K562 (cell line): Measurements from ENCODE around the gene FAM107B. TPM values are rescaled to one million over a fixed set of nuclear protein-coding genes. Genes with fewer than 3 reads are reported as not detected.

Source experiments
- ATAC-seq: fragments of 200-7000 bp; cut with Tn5 transposase; 3 replicates; pipeline ENCODE4 v1.9.1; 2020; ENCODE audit warnings: moderate library complexity
- BruUV-seq: library from RNA; stranded (reverse); fragments of 400-500 nt; replicated peaks from 2 replicates; lab custom pipeline; 2021; lab: Mats Ljungman, UMichigan
- CTCF ChIA-PET: fragments of 300-600 bp; formaldehyde crosslinking; extraction: SDS; loops from one replicate; lab custom pipeline; 2021; ENCODE audit warnings: low intra/inter-chr PET ratio; lab: Yijun Ruan, JAX
- POLR2A ChIA-PET: fragments of 300-600, 350-650 bp; sonication (Branson Sonifier 250); formaldehyde crosslinking; extraction: SDS; loops from one replicate; lab custom pipeline; 2021; ENCODE audit warnings: antibody characterized with exemption, inconsistent platforms; lab: Yijun Ruan, JAX
- DNase-seq, 4 experiments: peaks; one replicate each; pipeline versions ENCODE4 v3.0.0 to v3.0.0-alpha.2; 2011 to 2018; ENCODE audit warnings: low spot score in 3 of 4, mixed read lengths in 3 of 4; ENCODE audit errors: extremely low read depth in 1 of 4
- FAIRE-seq: peaks from 2 replicates; lab custom pipeline; 2011; peaks lifted over from hg19 to GRCh38; lab: Jason Lieb, UNC
- H2AFZ ChIP-seq: 2 replicates; pipeline ENCODE4 v1.6.0; 2011; ENCODE audit warnings: low read depth, low read length, control low read depth, inconsistent platforms
- H3K27ac ChIP-seq: fragments of 200-600 bp; 3 replicates; pipeline ENCODE4 v1.8.0; 2011; ENCODE audit warnings: low read depth, mild to moderate bottlenecking, control low read depth, inconsistent platforms, low read length, moderate library complexity, mixed read lengths; ENCODE audit errors: extremely low read depth
- H3K27me3 ChIP-seq, 2 experiments: fragments of 300-600 bp in 1 of 2; 2 replicates in 1 of 2; 3 replicates in 1 of 2; pipeline versions ENCODE4 v1.6.0 to v1.8.0; 2011; ENCODE audit warnings: inconsistent platforms in 2 of 2, low read length in 2 of 2, mild to moderate bottlenecking in 1 of 2, mixed read lengths in 1 of 2, moderate library complexity in 1 of 2; ENCODE audit not compliant: control insufficient read depth in 2 of 2, insufficient read depth in 2 of 2
- H3K36me3 ChIP-seq: fragments of 300-600 bp; 3 replicates; pipeline ENCODE4 v1.8.0; 2011; ENCODE audit warnings: mild to moderate bottlenecking, low read length, inconsistent platforms; ENCODE audit not compliant: control insufficient read depth, insufficient read depth
- H3K4me1 ChIP-seq, 2 experiments: fragments of 200-600 bp in 1 of 2; replicated peaks in 1 of 2; 2 replicates in 1 of 2; 3 replicates in 1 of 2; pipeline versions ENCODE4 v1.5.1 to v1.8.0; 2011; ENCODE audit warnings: inconsistent platforms in 2 of 2, low read length in 2 of 2, mild to moderate bottlenecking in 1 of 2, mixed read lengths in 1 of 2, moderate library complexity in 1 of 2; ENCODE audit not compliant: control insufficient read depth in 2 of 2, insufficient read depth in 2 of 2
- H3K4me2 ChIP-seq: 2 replicates; pipeline ENCODE4 v1.6.1; 2011; ENCODE audit warnings: low read length, control low read depth, inconsistent platforms, mixed read lengths; ENCODE audit not compliant: insufficient read depth
- H3K4me3 ChIP-seq: fragments of 200-600 bp; sonication (generic), shearing (Covaris generic); 2 replicates; pipeline ENCODE4 v1.5.1; 2016; ENCODE audit warnings: control low read depth, inconsistent platforms
- H3K79me2 ChIP-seq: fragments of 200-600 bp; 3 replicates; pipeline ENCODE4 v1.8.0; 2011; ENCODE audit warnings: low read length, inconsistent platforms; ENCODE audit not compliant: control insufficient read depth, insufficient read depth
- H3K9ac ChIP-seq, 2 experiments: 2 replicates each; pipeline versions ENCODE4 v1.6.0 to v1.6.1; 2011; ENCODE audit warnings: low read depth in 2 of 2, low read length in 2 of 2, control low read depth in 1 of 2, inconsistent platforms in 1 of 2, mild to moderate bottlenecking in 1 of 2, mixed read lengths in 1 of 2; ENCODE audit not compliant: insufficient read depth in 1 of 2
- H3K9me1 ChIP-seq: one replicate; pipeline ENCODE4 v1.6.0; 2011; ENCODE audit warnings: inconsistent platforms, mild to moderate bottlenecking, low read length, moderate library complexity; ENCODE audit not compliant: control insufficient read depth, insufficient read depth
- H3K9me3 ChIP-seq: replicated peaks from 2 replicates; pipeline ENCODE4 v1.5.1; 2011; ENCODE audit warnings: low read depth, low read length, inconsistent platforms; ENCODE audit not compliant: control insufficient read depth, insufficient read depth
- H4K20me1 ChIP-seq: replicated peaks from 2 replicates; pipeline ENCODE4 v1.6.1; 2011; ENCODE audit warnings: low read length, inconsistent platforms, mixed read lengths; ENCODE audit not compliant: control insufficient read depth, insufficient read depth
- ARHGAP35 ChIP-seq: fragments of 450-650 bp; IDR thresholded peaks from 2 replicates; pipeline ENCODE4 v1.6.1; 2018; ENCODE audit not compliant: partially characterized antibody
- BRD4 ChIP-seq: fragments of 200-600 bp; sonication (generic); IDR thresholded peaks from 2 replicates; pipeline ENCODE4 v1.6.1; 2017; ENCODE audit warnings: inconsistent platforms
- CBX5 ChIP-seq: IDR thresholded peaks from 2 replicates; pipeline ENCODE4 v1.6.1; 2014; ENCODE audit warnings: low read depth, borderline replicate concordance
- CREB1 ChIP-seq, 2 experiments: sonication (generic) in 1 of 2; formaldehyde crosslinking in 1 of 2; IDR thresholded peaks; 2 replicates each; pipeline versions ENCODE4 v1.6.1 to v1.8.0; 2012 to 2022; ENCODE audit warnings: inconsistent platforms in 1 of 2, mild to moderate bottlenecking in 1 of 2, missing genetic modification reagents in 1 of 2, moderate library complexity in 1 of 2
- DACH1 ChIP-seq: fragments of 450-650 bp; IDR thresholded peaks from 2 replicates; pipeline ENCODE4 v1.6.1; 2018; ENCODE audit not compliant: partially characterized antibody
- HOXB6 ChIP-seq: fragments of 250-450 bp; sonication (Bioruptor Pico); IDR thresholded peaks from 2 replicates; pipeline ENCODE4 v1.5.1; 2022; ENCODE audit warnings: mild to moderate bottlenecking, borderline replicate concordance
- KAT2B ChIP-seq: IDR thresholded peaks from one replicate; pipeline ENCODE4 v1.6.1; 2012; ENCODE audit warnings: low read depth, mild to moderate bottlenecking, control low read depth, inconsistent platforms, low read length, moderate library complexity
- MED1 ChIP-seq: sonication (generic); formaldehyde crosslinking; IDR thresholded peaks from 2 replicates; pipeline ENCODE4 v1.8.1; 2023; ENCODE audit warnings: missing genetic modification reagents, borderline replicate concordance
- NR4A1 ChIP-seq, 2 experiments: fragments of 250-450 bp in 1 of 2; fragments of 450-650 bp in 1 of 2; sonication (Bioruptor Pico) in 1 of 2; IDR thresholded peaks; 2 replicates each; pipeline versions ENCODE4 v1.4.0 to v1.6.1; 2016 to 2020; ENCODE audit warnings: mild to moderate bottlenecking in 2 of 2, missing compliant biosample characterization in 1 of 2, missing genetic modification characterization in 1 of 2, moderate library complexity in 1 of 2
- POLR3A ChIP-seq: IDR thresholded peaks from 2 replicates; pipeline ENCODE4 v1.6.1; 2011; ENCODE audit warnings: borderline replicate concordance, mild to moderate bottlenecking, moderate library complexity; ENCODE audit not compliant: insufficient read length, insufficient read depth; ENCODE audit errors: extremely low read depth
- POLR3G ChIP-seq: IDR thresholded peaks from 2 replicates; pipeline ENCODE4 v1.6.1; 2011; ENCODE audit not compliant: insufficient read length, insufficient replicate concordance; ENCODE audit errors: extremely low read depth
- RAD51 ChIP-seq: fragments of 450-650 bp; IDR thresholded peaks from 2 replicates; pipeline ENCODE4 v1.7.1; 2016; ENCODE audit warnings: low read depth, mild to moderate bottlenecking, borderline replicate concordance
- RBBP5 ChIP-seq: fragments of 200-600 bp; sonication (generic); IDR thresholded peaks from 2 replicates; pipeline ENCODE4 v1.6.1; 2012; ENCODE audit warnings: borderline replicate concordance, mild to moderate bottlenecking, low read length, control low read depth, inconsistent platforms; ENCODE audit not compliant: insufficient read depth, poor library complexity, severe bottlenecking
- RBM34 ChIP-seq: fragments of 200-400 bp; formaldehyde crosslinking; IDR thresholded peaks from 2 replicates; pipeline ENCODE4 v1.6.1; 2018; ENCODE audit warnings: low read length, borderline replicate concordance; ENCODE audit not compliant: insufficient read depth
- RUNX1 ChIP-seq: sonication (generic); IDR thresholded peaks from 2 replicates; pipeline ENCODE4 v1.6.1; 2016; ENCODE audit warnings: antibody characterized with exemption, low read depth
- TAF15 ChIP-seq: fragments of 200-400 bp; formaldehyde crosslinking; IDR thresholded peaks from 2 replicates; pipeline ENCODE4 v1.6.1; 2017; ENCODE audit warnings: mild to moderate bottlenecking, low read depth, low read length, moderate library complexity
- TARDBP ChIP-seq: fragments of 450-650 bp; IDR thresholded peaks from 2 replicates; pipeline ENCODE4 v1.6.1; 2016
- ZNF384 ChIP-seq: IDR thresholded peaks from 2 replicates; pipeline ENCODE4 v1.6.1; 2012; ENCODE audit warnings: low read depth, low read length, improper control_type of control experiment
- ZNF551 ChIP-seq: fragments of 250-450 bp; sonication (Bioruptor Pico); IDR thresholded peaks from 2 replicates; pipeline ENCODE4 v1.5.0; 2021; ENCODE audit warnings: mild to moderate bottlenecking, moderate library complexity
- ZNF584 ChIP-seq: fragments of 200-800 bp; sonication (Bioruptor generic); IDR thresholded peaks from 2 replicates; pipeline ENCODE4 v1.6.1; 2016; ENCODE audit warnings: low read depth, mild to moderate bottlenecking, missing genetic modification characterization, missing compliant biosample characterization
- ZZZ3 ChIP-seq: fragments of 450-650 bp; IDR thresholded peaks from 2 replicates; pipeline ENCODE4 v1.6.1; 2016; ENCODE audit warnings: antibody characterized with exemption, mild to moderate bottlenecking, moderate library complexity
- WGBS: fragments of 100-300 bp; shearing (Covaris generic); methylation state at CpG from one replicate; pipeline ENCODE4 v1.1.6; 2016; ENCODE audit warnings: low coverage, mixed read lengths; ENCODE audit not compliant: insufficient coverage; ENCODE audit errors: missing lambda C conversion rate; 5-methylcytosine and 5-hydroxymethylcytosine counted together
- in situ Hi-C: fragments of 300-500 bp; cut with MboI; formaldehyde crosslinking; loops from 4 replicates; pipeline ENCODE4 v1.15.0; 2018; ENCODE audit warnings: inconsistent platforms, mixed read lengths
- intact Hi-C: fragments of 100-400 bp; cut with micrococcal nuclease; formaldehyde crosslinking; loops from 2 replicates; pipeline ENCODE4 v1.14.2; 2022
- polyA plus RNA-seq, 8 experiments: library from polyadenylated mRNA; depleted of rRNA in 4 of 8; stranded (reverse) in 5 of 8; unstranded in 3 of 8; fragments of >200 nt; fragmentation: Nextera tagmentation in 2 of 8; fragmentation: Illumina TruSeq in 1 of 8; extraction: Ambion mirVana in 2 of 8; extraction: Trizol in 1 of 8; gene quantifications; 2 replicates each; pipeline versions ENCODE4 v1.2.1 to v1.2.3, GENCODE V29; 2011 to 2014; ENCODE audit warnings: inconsistent platforms in 1 of 8, missing spikeins in 1 of 8
- total RNA-seq, 7 experiments: library from RNA; depleted of rRNA in 6 of 7; stranded (reverse); fragments of >200 nt in 6 of 7; fragmentation: Illumina TruSeq in 2 of 7; extraction: Trizol in 2 of 7; gene quantifications; 2 replicates each; pipeline versions ENCODE4 v1.2.1 to v1.2.3, GENCODE V29; 2011 to 2021; ENCODE audit warnings: low replicate concordance in 1 of 7
- TF ChIP-seq, protein P1 (sequence below): fragments of 450-650 bp; IDR thresholded peaks from 2 replicates; pipeline ENCODE4 v1.6.1; 2016; ENCODE audit warnings: low read depth, mild to moderate bottlenecking, moderate library complexity

The FAM107B gene
- total and polyA plus RNA-seq, 9 of the 15 experiments (the other 6 are each of a cell fraction or from before 2014, with no cell fraction given), result 0.40 to 2.8 (median 1.4) TPM

DNA sequence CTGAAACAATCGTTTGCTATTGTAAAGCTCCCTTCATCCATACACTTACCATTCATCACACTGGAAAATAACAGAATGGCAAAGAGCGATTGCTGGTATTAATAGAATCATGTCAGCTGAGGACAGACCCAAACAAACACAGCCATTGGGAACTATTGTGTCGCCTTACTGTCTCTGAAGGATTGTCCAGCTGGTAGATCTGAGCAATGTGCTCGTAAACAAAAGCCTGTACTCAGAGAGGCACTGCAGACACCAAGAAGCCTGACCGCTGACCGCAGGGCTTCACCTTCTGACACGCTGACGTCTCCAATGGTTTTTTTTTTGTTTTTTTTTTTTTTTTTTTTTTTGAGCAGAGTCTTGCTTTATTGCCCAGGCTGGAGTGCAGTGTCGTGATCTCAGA lies 292.9 kb downstream of the FAM107B start (continued):
- TF ChIP-seq ZNF551 (CRISPR knock-in tag) (no peak), ARHGAP35 (no peak), DACH1 (no peak), MED1 (CRISPR knock-in tag) (no peak), CBX5 (no peak), ZZZ3 (no peak), ZNF384 (peak; percentile 69), TARDBP (no peak)
- TF ChIP-seq, protein P1, sequence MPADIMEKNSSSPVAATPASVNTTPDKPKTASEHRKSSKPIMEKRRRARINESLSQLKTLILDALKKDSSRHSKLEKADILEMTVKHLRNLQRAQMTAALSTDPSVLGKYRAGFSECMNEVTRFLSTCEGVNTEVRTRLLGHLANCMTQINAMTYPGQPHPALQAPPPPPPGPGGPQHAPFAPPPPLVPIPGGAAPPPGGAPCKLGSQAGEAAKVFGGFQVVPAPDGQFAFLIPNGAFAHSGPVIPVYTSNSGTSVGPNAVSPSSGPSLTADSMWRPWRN, result no peak

DNA sequence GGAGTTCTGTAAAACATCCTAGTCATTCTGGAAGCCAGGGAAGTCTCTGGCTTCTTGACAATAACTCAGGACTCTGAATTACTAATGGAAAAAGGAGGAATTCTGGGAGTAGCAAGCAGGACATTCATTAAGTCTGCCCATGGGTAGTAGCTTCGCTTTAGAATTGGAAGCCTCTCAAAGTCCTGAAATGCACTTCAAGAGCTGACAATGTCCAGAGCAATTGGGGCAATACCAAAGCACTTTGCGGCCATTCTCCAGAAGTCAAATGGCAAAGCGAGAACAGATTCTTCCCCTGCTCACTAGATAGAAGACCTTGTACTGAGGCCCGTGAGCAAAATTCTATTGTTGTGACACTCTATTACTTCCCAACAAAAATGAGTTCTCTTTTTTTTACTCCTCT lies 293.7 kb downstream of the FAM107B start:
- no peaks in the 10 kb centered on the region for H4K20me1 ChIP-seq
- no peaks in the 10 kb centered on the region for H3K4me1 ChIP-seq
- 3% methylated on average over 4 of the region's 4 CpGs for WGBS
- no TSS peak for BruUV-seq
- H3K9ac ChIP-seq, result no peak overlapping the region
- peaks cover 10 to 46% of the 10 kb centered on the region in 2 experiments; a peak in 4 of 5 replicates for H3K27me3 ChIP-seq
- DNase-seq, result no peak
- in situ Hi-C loops, result no loop called here
- H3K9me1 ChIP-seq, result no peaks in the 10 kb centered on the region
- H3K4me2 ChIP-seq, result no peak overlapping the region
- no peaks in the 10 kb centered on the region for H3K9me3 ChIP-seq
- ChIA-PET CTCF (no interaction called here), POLR2A (no interaction called here)
- no peak overlapping the region for H3K4me3 ChIP-seq
- H3K36me3 ChIP-seq, result no peaks in the 10 kb centered on the region
- H2AFZ ChIP-seq, result no peak overlapping the region
- intact Hi-C loops, result no loop called here
- no peak for ATAC-seq
- no peak for FAIRE-seq
- no peaks in the 10 kb centered on the region for H3K79me2 ChIP-seq
- H3K27ac ChIP-seq, result no peak overlapping the region
- TF ChIP-seq POLR3G, result no peak
- no peak for TF ChIP-seq KAT2B
- no peak for TF ChIP-seq POLR3A
- TF ChIP-seq ZNF584 (CRISPR knock-in tag), result no peak
- no peak for TF ChIP-seq TAF15
- no peak for TF ChIP-seq NR4A1 (CRISPR knock-in tag; IDR thresholded peaks at IDR 0.05)
- TF ChIP-seq NR4A1 (tag; IDR thresholded peaks at IDR 0.05), result no peak
- TF ChIP-seq HOXB6, result no peak
- no peak for TF ChIP-seq RBBP5
- no peak for TF ChIP-seq RBM34
- TF ChIP-seq BRD4, result no peak
- no peak for TF ChIP-seq CREB1 (IDR thresholded peaks at IDR 0.05)
- no peak for TF ChIP-seq CREB1 (CRISPR knock-in tag; IDR thresholded peaks at IDR 0.05)
- TF ChIP-seq RUNX1, result no peak
- no peak for TF ChIP-seq RAD51
